CD8-positive, alpha-beta memory T cell (primary cell): ENCODE measurements around the gene MBD3. TPM values are rescaled to one million over a fixed set of nuclear protein-coding genes. Genes with fewer than 3 reads are reported as not detected.

Source experiments
- CTCF ChIA-PET: fragments of 350-600 bp; sonication (Branson Sonifier 250); formaldehyde crosslinking; loops from one replicate; lab custom pipeline; 2021; ENCODE audit warnings: antibody characterized with exemption; lab: Charles Lee
- POLR2A ChIA-PET: fragments of 350-600 bp; sonication (Branson Sonifier 250); formaldehyde crosslinking; loops from one replicate; lab custom pipeline; 2021; ENCODE audit warnings: antibody characterized with exemption; lab: Charles Lee
- DNase-seq, 5 donors: peaks; one replicate each; pipeline versions ENCODE4 v3.0.0 to v3.0.0-alpha.2; 2020 to 2022; ENCODE audit warnings: mixed read lengths in 1 of 5
- H3K27ac ChIP-seq: one replicate; pipeline ENCODE4 v1.7.0; 2013; ENCODE audit warnings: low read depth, mild to moderate bottlenecking, low read length, moderate library complexity
- H3K27me3 ChIP-seq: 2 replicates; pipeline ENCODE4 v1.7.0; 2013; ENCODE audit warnings: low read length, mild to moderate bottlenecking; ENCODE audit not compliant: insufficient read depth, poor library complexity, severe bottlenecking
- H3K36me3 ChIP-seq: 2 replicates; pipeline ENCODE4 v1.7.0; 2013; ENCODE audit warnings: mild to moderate bottlenecking, low read length, moderate library complexity; ENCODE audit not compliant: insufficient read depth
- H3K4me1 ChIP-seq: 2 replicates; pipeline ENCODE4 v1.7.0; 2013; ENCODE audit warnings: mild to moderate bottlenecking, low read length, moderate library complexity; ENCODE audit not compliant: insufficient read depth
- H3K4me3 ChIP-seq: 2 replicates; pipeline ENCODE4 v1.7.0; 2013; ENCODE audit warnings: mild to moderate bottlenecking, low read length
- H3K9me3 ChIP-seq: 2 replicates; pipeline ENCODE4 v1.7.0; 2013; ENCODE audit warnings: mild to moderate bottlenecking, low read length
- H3K27ac Mint-ChIP-seq, 8 donors: one replicate each; pipeline ENCODE4 v1.8.0; 2020 to 2021; ENCODE audit warnings: mixed read lengths in 8 of 8, mild to moderate bottlenecking in 6 of 8, inconsistent platforms in 3 of 8, moderate library complexity in 3 of 8
- H3K27me3 Mint-ChIP-seq, 2 donors: one replicate each; pipeline ENCODE4 v1.8.0; 2020 to 2021; ENCODE audit warnings: mixed read lengths in 2 of 2, mild to moderate bottlenecking in 1 of 2, moderate library complexity in 1 of 2
- H3K36me3 Mint-ChIP-seq, 3 donors: one replicate each; pipeline ENCODE4 v1.8.0; 2020 to 2021; ENCODE audit warnings: mixed read lengths in 3 of 3, inconsistent platforms in 1 of 3, mild to moderate bottlenecking in 1 of 3
- H3K4me1 Mint-ChIP-seq, 3 donors: one replicate each; pipeline ENCODE4 v1.8.0; 2020 to 2021; ENCODE audit warnings: mixed read lengths in 3 of 3, inconsistent platforms in 1 of 3, mild to moderate bottlenecking in 1 of 3
- H3K4me3 Mint-ChIP-seq, 7 donors: one replicate each; pipeline ENCODE4 v1.8.0; 2020 to 2021; ENCODE audit warnings: mixed read lengths in 7 of 7, mild to moderate bottlenecking in 6 of 7, moderate library complexity in 4 of 7, inconsistent platforms in 2 of 7
- H3K9me3 Mint-ChIP-seq, 5 donors: one replicate each; pipeline ENCODE4 v1.8.0; 2020 to 2022; ENCODE audit warnings: mixed read lengths in 5 of 5, mild to moderate bottlenecking in 3 of 5, moderate library complexity in 2 of 5, inconsistent platforms in 1 of 5
- polyA plus RNA-seq: library from polyadenylated mRNA; unstranded; fragments of 300-500 nt; fragmentation: Illumina TruSeq; gene quantifications from one replicate; pipeline ENCODE4 v1.2.3, GENCODE V29; 2021
- total RNA-seq, 2 experiments: library from RNA; stranded (reverse); gene quantifications; one replicate each; pipeline ENCODE4 v1.2.3, GENCODE V29; 2021

The MBD3 gene
- total and polyA plus RNA-seq, 3 experiments from 2014 or later: 13.7 to 138 (median 127) TPM

GRCh38 chr19:1580957-1581356, 11.7 kb downstream of the MBD3 start:
- H3K4me3 Mint-ChIP-seq: no peak overlapping the region
- no peak overlapping the region for H3K27ac Mint-ChIP-seq
- no peaks in the 10 kb centered on the region for H3K9me3 Mint-ChIP-seq
- Histone ChIP-seq H3K9me3 (no peaks in the 10 kb centered on the region), H3K27ac (no peak overlapping the region), H3K4me1 (no peaks in the 10 kb centered on the region), H3K4me3 (no peak overlapping the region), H3K27me3 (no peaks in the 10 kb centered on the region), H3K36me3 (peaks cover 13% of the 10 kb centered on the region)
- H3K27me3 Mint-ChIP-seq: no peaks in the 10 kb centered on the region
- no peak for DNase-seq
- peaks cover 0 to 68% (median 3%) of the 10 kb centered on the region in 3 donors for H3K36me3 Mint-ChIP-seq
- CTCF ChIA-PET: no interaction called here
- peaks cover 0 to 4% (median 0%) of the 10 kb centered on the region in 3 donors for H3K4me1 Mint-ChIP-seq
- POLR2A ChIA-PET: no interaction called here

- POLR2A ChIA-PET: interaction anchor here (1.3 kb wide), 1 partner anchor 13 kb away, joined by 4 read pairs; the partner anchor contains the start of gene MBD3
- Histone ChIP-seq H3K27ac (no peak overlapping the region), H3K4me1 (no peaks in the 10 kb centered on the region), H3K9me3 (no peaks in the 10 kb centered on the region), H3K4me3 (no peak overlapping the region), H3K36me3 (peaks cover 13% of the 10 kb centered on the region), H3K27me3 (no peaks in the 10 kb centered on the region)
- CTCF ChIA-PET: no interaction called here
- peaks cover 0 to 63% (median 3%) of the 10 kb centered on the region in 3 donors for H3K36me3 Mint-ChIP-seq
- no peak overlapping the region for H3K27ac Mint-ChIP-seq
- no peak overlapping the region for H3K4me3 Mint-ChIP-seq
- DNase-seq: no peak
- no peaks in the 10 kb centered on the region for H3K9me3 Mint-ChIP-seq
- no peaks in the 10 kb centered on the region for H3K4me1 Mint-ChIP-seq
- no peaks in the 10 kb centered on the region for H3K27me3 Mint-ChIP-seq
These were observed 12.3 kb downstream of the MBD3 start for GRCh38 chr19:1580382-1580781.

- no peak overlapping the region for H3K4me3 Mint-ChIP-seq
- H3K27me3 Mint-ChIP-seq: no peaks in the 10 kb centered on the region
- no peaks in the 10 kb centered on the region for H3K27me3 ChIP-seq
- H3K36me3 ChIP-seq: peaks cover 13% of the 10 kb centered on the region
- H3K9me3 Mint-ChIP-seq: no peaks in the 10 kb centered on the region
- no peaks in the 10 kb centered on the region for H3K9me3 ChIP-seq
- ChIA-PET CTCF (interaction anchor here (1.2 kb wide), 1 partner anchor 11 kb away, joined by 5 read pairs; no protein-coding TSS in a partner anchor), POLR2A (interaction anchor here (1.3 kb wide), 1 partner anchor 14 kb away, joined by 4 read pairs; the partner anchor contains the start of gene MBD3)
- no peaks in the 10 kb centered on the region for H3K4me1 ChIP-seq
- peaks cover 0 to 56% (median 3%) of the 10 kb centered on the region in 3 donors for H3K36me3 Mint-ChIP-seq
- H3K4me3 ChIP-seq: no peak overlapping the region
- H3K4me1 Mint-ChIP-seq: no peaks in the 10 kb centered on the region
- DNase-seq: no peak
- H3K27ac ChIP-seq: no peak overlapping the region
- H3K27ac Mint-ChIP-seq: peak overlapping the region in 1 of 8 donors; percentile 54
These were observed 13.4 kb downstream of the MBD3 start for GRCh38 chr19:1579222-1579621.

GRCh38 chr19:1577929-1578618, 14.6 kb downstream of the MBD3 start:
- CTCF ChIA-PET: interaction anchor here (0.9 kb wide), 1 partner anchor 9 kb away, joined by 3 read pairs; no protein-coding TSS in a partner anchor
- H3K36me3 ChIP-seq: peaks cover 13% of the 10 kb centered on the region
- POLR2A ChIA-PET: no interaction called here
- no peaks in the 10 kb centered on the region for H3K4me1 Mint-ChIP-seq
- no peaks in the 10 kb centered on the region for H3K9me3 Mint-ChIP-seq
- H3K4me3 ChIP-seq: no peak overlapping the region
- no peaks in the 10 kb centered on the region for H3K9me3 ChIP-seq
- no peak overlapping the region for H3K4me3 Mint-ChIP-seq
- H3K27me3 ChIP-seq: no peaks in the 10 kb centered on the region
- peaks cover 0 to 48% (median 3%) of the 10 kb centered on the region in 3 donors for H3K36me3 Mint-ChIP-seq
- no peak overlapping the region for H3K27ac Mint-ChIP-seq
- no peaks in the 10 kb centered on the region for H3K27me3 Mint-ChIP-seq
- DNase-seq: no peak
- H3K4me1 ChIP-seq: no peaks in the 10 kb centered on the region
- H3K27ac ChIP-seq: no peak overlapping the region

GRCh38 chr19:1577090-1577928, 15.4 kb downstream of the MBD3 start:
- H3K36me3 ChIP-seq: peaks cover 9% of the 10 kb centered on the region
- Mint-ChIP-seq H3K4me3 (no peak overlapping the region), H3K4me1 (no peaks in the 10 kb centered on the region), H3K36me3 (peaks cover 0 to 44% (median 3%) of the 10 kb centered on the region in 3 donors), H3K27me3 (no peaks in the 10 kb centered on the region), H3K27ac (peak overlapping the region in 1 of 8 donors; percentile 88), H3K9me3 (no peaks in the 10 kb centered on the region)
- ChIA-PET POLR2A (no interaction called here), CTCF (no interaction called here)
- H3K4me3 ChIP-seq: no peak overlapping the region
- no peaks in the 10 kb centered on the region for H3K4me1 ChIP-seq
- DNase-seq: no peak
- H3K27me3 ChIP-seq: no peaks in the 10 kb centered on the region
- H3K9me3 ChIP-seq: no peaks in the 10 kb centered on the region
- H3K27ac ChIP-seq: no peak overlapping the region

- POLR2A ChIA-PET: no interaction called here
- H3K4me3 Mint-ChIP-seq: no peak overlapping the region
These were observed 16.2 kb downstream of the MBD3 start for GRCh38 chr19:1576242-1577089.

GRCh38 chr19:1575323-1576241, 17.1 kb downstream of the MBD3 start:
- POLR2A ChIA-PET: no interaction called here
- Histone ChIP-seq H3K27me3 (no peaks in the 10 kb centered on the region), H3K4me3 (no peak overlapping the region), H3K27ac (no peak overlapping the region), H3K36me3 (no peaks in the 10 kb centered on the region), H3K9me3 (no peaks in the 10 kb centered on the region), H3K4me1 (no peaks in the 10 kb centered on the region)
- Mint-ChIP-seq H3K27me3 (no peaks in the 10 kb centered on the region), H3K27ac (peak overlapping the region in 1 of 8 donors; percentile 79), H3K36me3 (peaks cover 0 to 28% (median 1%) of the 10 kb centered on the region in 3 donors), H3K9me3 (no peaks in the 10 kb centered on the region), H3K4me1 (no peaks in the 10 kb centered on the region), H3K4me3 (no peak overlapping the region)
- no peak for DNase-seq
- CTCF ChIA-PET: no interaction called here

More at GRCh38 chr19:1576242-1577089, 16.2 kb downstream of the MBD3 start:
- Histone ChIP-seq H3K27me3 (no peaks in the 10 kb centered on the region), H3K27ac (no peak overlapping the region), H3K4me3 (no peak overlapping the region), H3K4me1 (no peaks in the 10 kb centered on the region), H3K36me3 (peaks cover 5% of the 10 kb centered on the region), H3K9me3 (no peaks in the 10 kb centered on the region)
- H3K9me3 Mint-ChIP-seq: no peaks in the 10 kb centered on the region
- no peak overlapping the region for H3K27ac Mint-ChIP-seq
- DNase-seq: no peak
- CTCF ChIA-PET: no interaction called here
- peaks cover 0 to 37% (median 3%) of the 10 kb centered on the region in 3 donors for H3K36me3 Mint-ChIP-seq
- H3K27me3 Mint-ChIP-seq: no peaks in the 10 kb centered on the region
- H3K4me1 Mint-ChIP-seq: no peaks in the 10 kb centered on the region
